Measurements from ENCODE around the gene CACNA1G. TPM values are rescaled to one million over a fixed set of nuclear protein-coding genes. Genes with fewer than 3 reads are reported as not detected.

The CACNA1G gene
- total RNA-seq, 6 experiments from 2014 or later, result not detected

- TF ChIP-seq CTCF (IDR thresholded peaks at IDR 0.05), result no peak
- TF ChIP-seq POLR2A (IDR thresholded peaks at IDR 0.05), result no peak
- Histone ChIP-seq H3K4me1 (peaks cover 0 to 44% (median 20%) of the 10 kb centered on the region in 4 donors), H3K4me3 (no peak overlapping the region), H3K27me3 (no peaks in the 10 kb centered on the region), H3K9me3 (no peaks in the 10 kb centered on the region), H3K27ac (peak overlapping the region in 1 of 3 donors; percentile 2), H3K36me3 (peaks cover 0 to 6% (median 0%) of the 10 kb centered on the region in 4 donors)
- intact Hi-C loops (cut with DNase I), result no loop called here
- WGBS (ENCODE audit: insufficient coverage, low coverage, low lambda C conversion rate, missing lambda C conversion rate), result 20% methylated on average over 1 of the region's 7 CpGs
- no peak for DNase-seq
- ATAC-seq, result peak in 3 of 4 donors; percentile 8 to 43 (median 27)
Measured at GRCh38 chr17:50657054-50657453, 96.5 kb downstream of the CACNA1G start.

GRCh38 chr17:50657627-50658026 is 97.1 kb downstream of the CACNA1G start:
- TF ChIP-seq POLR2A (IDR thresholded peaks at IDR 0.05) (no peak), CTCF (IDR thresholded peaks at IDR 0.05) (no peak)
- Histone ChIP-seq H3K27ac (no peak overlapping the region), H3K27me3 (no peaks in the 10 kb centered on the region), H3K9me3 (no peaks in the 10 kb centered on the region), H3K4me1 (peaks cover 0 to 50% (median 24%) of the 10 kb centered on the region in 4 donors), H3K36me3 (peaks cover 0 to 6% (median 0%) of the 10 kb centered on the region in 4 donors), H3K4me3 (no peak overlapping the region)
- ATAC-seq, result no peak
- WGBS (ENCODE audit: insufficient coverage, low coverage, low lambda C conversion rate, missing lambda C conversion rate), result 88% methylated on average over 5 of the region's 7 CpGs
- no peak for DNase-seq
- intact Hi-C loops (cut with DNase I), result no loop called here

DNA sequence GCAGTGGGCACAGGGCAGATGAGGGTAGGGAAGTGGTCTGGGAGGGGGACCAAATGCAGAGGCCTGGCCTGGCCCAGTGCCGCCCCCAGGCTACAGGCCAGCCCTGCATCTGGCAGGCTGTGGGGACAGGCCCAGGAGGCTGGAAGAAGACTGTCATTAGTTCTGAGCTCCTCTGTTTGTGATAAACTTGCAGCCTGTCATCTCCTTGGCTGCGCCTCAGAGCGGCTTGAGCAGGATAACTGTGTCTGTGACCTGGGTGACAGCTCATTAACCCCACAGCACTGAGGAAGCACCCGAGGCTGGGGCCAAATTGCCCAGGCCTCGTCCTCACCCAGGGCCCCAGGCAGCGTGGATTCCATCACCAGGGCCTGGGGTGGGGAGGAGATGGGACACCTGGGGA is 98.1 kb downstream of the CACNA1G start:
- no peak for DNase-seq
- Histone ChIP-seq H3K4me1 (peaks cover 0 to 60% (median 28%) of the 10 kb centered on the region in 4 donors), H3K27ac (peak overlapping the region in 1 of 3 donors; percentile 29), H3K36me3 (peaks cover 0 to 6% (median 0%) of the 10 kb centered on the region in 4 donors), H3K9me3 (no peaks in the 10 kb centered on the region), H3K4me3 (no peak overlapping the region), H3K27me3 (no peaks in the 10 kb centered on the region)
- WGBS (ENCODE audit: insufficient coverage, low coverage, low lambda C conversion rate, missing lambda C conversion rate), result 60% methylated on average over 2 of the region's 6 CpGs
- no peak for TF ChIP-seq CTCF (IDR thresholded peaks at IDR 0.05)
- TF ChIP-seq POLR2A (IDR thresholded peaks at IDR 0.05), result no peak
- no peak for ATAC-seq
- intact Hi-C loops (cut with DNase I), result no loop called here

DNA sequence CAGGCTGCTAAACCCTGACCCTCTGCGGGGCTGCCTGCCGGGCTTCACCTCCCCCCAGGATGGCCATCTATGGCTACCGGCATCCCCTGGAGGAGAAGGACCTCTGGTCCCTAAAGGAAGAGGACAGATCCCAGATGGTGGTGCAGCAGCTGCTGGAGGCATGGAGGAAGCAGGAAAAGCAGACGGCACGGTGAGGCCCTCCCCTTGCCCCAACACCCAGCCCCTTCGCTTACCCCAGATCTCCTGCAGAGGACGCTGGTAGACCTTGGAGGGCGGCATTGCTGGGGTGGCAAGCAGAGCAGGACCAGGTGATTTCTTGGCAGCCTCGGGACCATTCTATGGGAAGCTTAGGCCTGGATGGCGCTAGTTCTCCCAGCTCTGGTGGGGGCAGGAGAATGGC is 98.7 kb downstream of the CACNA1G start:
- ATAC-seq (no peak), DNase-seq (peak in 1 of 3 donors; percentile 45)
- WGBS (ENCODE audit: insufficient coverage, low coverage, low lambda C conversion rate, missing lambda C conversion rate), result 80% methylated on average over 1 of the region's 10 CpGs
- Histone ChIP-seq H3K27ac (peak overlapping the region in 1 of 3 donors; percentile 29), H3K36me3 (peaks cover 0 to 6% (median 0%) of the 10 kb centered on the region in 4 donors), H3K4me1 (peaks cover 0 to 62% (median 31%) of the 10 kb centered on the region in 4 donors), H3K4me3 (no peak overlapping the region), H3K27me3 (no peaks in the 10 kb centered on the region), H3K9me3 (no peaks in the 10 kb centered on the region)
- TF ChIP-seq POLR2A (IDR thresholded peaks at IDR 0.05) (no peak), CTCF (IDR thresholded peaks at IDR 0.05) (no peak)
- intact Hi-C loops (cut with DNase I), result no loop called here

All from right lobe of liver (tissue), 6 donors.